Mesothelial cell of epicardium (in vitro differentiated cells): ENCODE data around the gene GPR18. TPM values are rescaled to one million over a fixed set of nuclear protein-coding genes. Genes with fewer than 3 reads are reported as not detected.
"Not testable (repeated sequence)": the region's sequence is repeated elsewhere in the genome, so short reads cannot be mapped to it uniquely, and the experiment has no call there.

ENCODE experiments used
- DNase-seq, 2 experiments: peaks; one replicate each; pipeline ENCODE4 v3.0.0; 2021; ENCODE audit warnings: low spot score in 2 of 2; ENCODE audit not compliant: unreplicated experiment in 2 of 2
- H3K27ac Mint-ChIP-seq: 2 replicates; pipeline ENCODE4 v1.8.0; 2021; ENCODE audit warnings: mixed read lengths
- H3K27me3 Mint-ChIP-seq: 2 replicates; pipeline ENCODE4 v1.8.0; 2021; ENCODE audit warnings: low read depth, mixed read lengths
- H3K36me3 Mint-ChIP-seq: 2 replicates; pipeline ENCODE4 v1.8.0; 2021; ENCODE audit warnings: mixed read lengths
- H3K4me1 Mint-ChIP-seq: 2 replicates; pipeline ENCODE4 v1.8.0; 2021; ENCODE audit warnings: mixed read lengths
- H3K4me3 Mint-ChIP-seq: 2 replicates; pipeline ENCODE4 v1.8.0; 2021; ENCODE audit warnings: mild to moderate bottlenecking, moderate library complexity, mixed read lengths
- H3K9me3 Mint-ChIP-seq: 2 replicates; pipeline ENCODE4 v1.8.0; 2021; ENCODE audit warnings: mixed read lengths
- total RNA-seq: library from RNA; stranded (reverse); gene quantifications from 3 replicates; pipeline ENCODE4 v1.2.1, GENCODE V29; 2021
- TF ChIP-seq, protein P1 (sequence below): fragments of 200-600 bp; sonication (generic); IDR thresholded peaks from one replicate; pipeline ENCODE4 v1.5.0; 2021; ENCODE audit warnings: antibody characterized with exemption; ENCODE audit not compliant: unreplicated experiment

The GPR18 gene
- total RNA-seq, 1 donor from 2014 or later = not detected

DNA sequence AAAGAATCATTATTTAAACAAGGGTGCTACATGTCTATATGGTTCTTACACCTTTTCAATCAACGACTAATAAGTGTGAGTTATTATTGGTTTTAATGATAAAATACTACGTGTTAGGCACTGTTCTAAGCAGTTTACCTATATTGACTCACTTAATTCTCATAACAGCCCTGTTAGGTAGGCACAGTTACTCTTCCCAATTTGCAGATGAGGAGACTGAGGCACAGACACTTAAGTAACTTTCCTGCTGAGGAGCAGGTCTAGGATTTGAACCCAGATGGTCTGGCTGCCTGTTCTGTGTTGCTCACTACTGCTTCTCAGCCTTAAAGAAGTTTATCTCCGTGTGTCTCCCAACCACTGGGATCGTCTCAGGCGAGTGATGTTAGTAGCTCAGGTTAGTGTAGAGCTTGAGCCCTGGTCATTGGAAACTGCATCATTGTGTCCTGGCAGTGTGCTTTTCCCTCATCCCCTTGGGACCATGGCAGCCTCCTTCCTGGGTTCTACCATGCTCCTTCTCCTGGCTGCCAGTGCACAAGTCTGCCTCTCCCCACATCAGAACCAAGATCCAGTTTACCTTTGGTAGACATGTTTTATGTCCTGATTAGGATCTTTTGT is 46.7 kb downstream of the GPR18 start:
- TF ChIP-seq, protein P1, sequence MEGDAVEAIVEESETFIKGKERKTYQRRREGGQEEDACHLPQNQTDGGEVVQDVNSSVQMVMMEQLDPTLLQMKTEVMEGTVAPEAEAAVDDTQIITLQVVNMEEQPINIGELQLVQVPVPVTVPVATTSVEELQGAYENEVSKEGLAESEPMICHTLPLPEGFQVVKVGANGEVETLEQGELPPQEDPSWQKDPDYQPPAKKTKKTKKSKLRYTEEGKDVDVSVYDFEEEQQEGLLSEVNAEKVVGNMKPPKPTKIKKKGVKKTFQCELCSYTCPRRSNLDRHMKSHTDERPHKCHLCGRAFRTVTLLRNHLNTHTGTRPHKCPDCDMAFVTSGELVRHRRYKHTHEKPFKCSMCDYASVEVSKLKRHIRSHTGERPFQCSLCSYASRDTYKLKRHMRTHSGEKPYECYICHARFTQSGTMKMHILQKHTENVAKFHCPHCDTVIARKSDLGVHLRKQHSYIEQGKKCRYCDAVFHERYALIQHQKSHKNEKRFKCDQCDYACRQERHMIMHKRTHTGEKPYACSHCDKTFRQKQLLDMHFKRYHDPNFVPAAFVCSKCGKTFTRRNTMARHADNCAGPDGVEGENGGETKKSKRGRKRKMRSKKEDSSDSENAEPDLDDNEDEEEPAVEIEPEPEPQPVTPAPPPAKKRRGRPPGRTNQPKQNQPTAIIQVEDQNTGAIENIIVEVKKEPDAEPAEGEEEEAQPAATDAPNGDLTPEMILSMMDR = no peak
- Mint-ChIP-seq H3K4me3 (no peak overlapping the region), H3K27ac (no peak overlapping the region), H3K36me3 (peaks cover 12% of the 10 kb centered on the region), H3K9me3 (no peaks in the 10 kb centered on the region), H3K27me3 (no peaks in the 10 kb centered on the region), H3K4me1 (peaks cover 2% of the 10 kb centered on the region)
- DNase-seq = no peak

DNA sequence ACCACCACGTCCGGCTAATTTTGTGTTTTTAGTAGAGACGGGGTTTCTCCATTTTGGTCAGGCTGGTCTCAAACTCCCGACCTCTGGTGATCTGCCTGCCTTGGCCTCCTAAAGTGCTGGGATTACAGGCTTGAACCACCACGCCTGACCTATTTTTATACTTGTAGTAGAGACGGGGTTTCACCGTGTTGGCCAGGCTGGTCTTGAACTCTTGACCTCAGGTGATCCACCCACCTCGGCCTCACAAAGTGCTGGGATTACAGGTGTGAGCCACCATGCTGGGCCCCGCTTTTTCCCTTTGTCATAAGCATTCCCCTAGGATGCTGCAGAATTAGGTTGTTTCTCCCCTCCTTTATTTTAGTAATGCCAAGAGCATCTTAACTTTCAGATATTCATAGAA is 47.6 kb downstream of the GPR18 start:
- H3K27me3 Mint-ChIP-seq, H3K9me3 Mint-ChIP-seq, H3K27ac Mint-ChIP-seq, H3K4me3 Mint-ChIP-seq, DNase-seq, H3K4me1 Mint-ChIP-seq: not testable (repeated sequence)
- H3K36me3 Mint-ChIP-seq = peaks cover 17% of the 10 kb centered on the region

DNA sequence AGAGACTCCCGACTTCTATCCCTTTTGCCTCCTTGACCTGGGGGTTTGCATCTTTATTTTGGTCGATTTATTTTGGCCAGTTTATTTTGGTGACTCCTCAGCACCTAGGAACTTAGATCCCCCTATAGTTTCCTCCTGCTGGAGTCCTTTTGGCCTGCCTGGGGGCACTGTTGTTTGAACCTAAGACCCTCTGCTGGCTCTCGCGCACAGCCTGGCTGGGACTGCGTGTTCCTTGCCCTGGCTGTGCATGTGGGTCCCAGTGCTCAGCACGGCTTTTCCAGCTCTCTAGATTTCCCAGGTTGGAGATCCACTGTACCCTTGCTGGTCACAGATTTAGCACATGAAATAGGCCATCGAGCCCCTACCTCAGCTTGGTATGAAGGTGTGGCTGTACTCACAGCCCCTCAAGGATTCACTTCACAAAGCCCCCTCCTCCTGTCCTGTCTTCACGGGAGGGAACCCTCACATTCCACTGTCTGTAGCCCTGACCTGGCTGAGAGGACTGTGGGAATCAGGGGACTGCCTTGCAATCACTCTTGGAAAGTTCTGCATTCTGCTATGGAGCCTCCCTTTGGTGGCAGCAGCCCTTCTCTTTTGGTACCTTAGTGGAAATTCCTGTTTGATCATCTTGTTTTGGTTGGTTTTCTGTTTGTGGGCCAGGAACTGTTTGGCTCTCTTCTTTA is 49.2 kb downstream of the GPR18 start:
- Mint-ChIP-seq H3K27ac (no peak overlapping the region), H3K4me3 (no peak overlapping the region), H3K9me3 (no peaks in the 10 kb centered on the region), H3K4me1 (peaks cover 8% of the 10 kb centered on the region), H3K36me3 (peaks cover 20% of the 10 kb centered on the region), H3K27me3 (no peaks in the 10 kb centered on the region)
- DNase-seq = no peak
- TF ChIP-seq, protein P1 = no peak

DNA sequence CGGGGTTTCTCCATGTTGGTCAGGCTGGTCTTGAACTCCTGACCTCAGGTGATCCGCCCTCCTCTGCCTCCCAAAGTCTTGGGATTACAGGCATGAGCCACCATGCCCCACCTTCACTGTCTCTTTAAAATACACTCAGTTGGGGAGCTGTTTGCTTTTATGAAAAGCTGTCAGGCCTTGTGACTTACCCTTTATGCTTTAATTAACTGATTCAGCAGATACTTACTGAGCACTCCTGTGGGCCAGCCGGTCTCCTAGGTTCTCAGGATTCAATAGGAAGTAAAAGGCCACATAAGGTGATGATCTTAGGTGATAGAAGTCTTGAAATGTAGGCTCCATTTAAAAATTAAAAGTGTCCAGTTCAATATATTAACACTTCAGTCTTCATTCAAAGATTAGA is 50.0 kb downstream of the GPR18 start:
- Mint-ChIP-seq H3K27ac (no peak overlapping the region), H3K4me3 (no peak overlapping the region), H3K36me3 (peaks cover 20% of the 10 kb centered on the region), H3K9me3 (no peaks in the 10 kb centered on the region), H3K4me1 (peaks cover 13% of the 10 kb centered on the region), H3K27me3 (no peaks in the 10 kb centered on the region)
- TF ChIP-seq, protein P1 = no peak
- no peak for DNase-seq

DNA sequence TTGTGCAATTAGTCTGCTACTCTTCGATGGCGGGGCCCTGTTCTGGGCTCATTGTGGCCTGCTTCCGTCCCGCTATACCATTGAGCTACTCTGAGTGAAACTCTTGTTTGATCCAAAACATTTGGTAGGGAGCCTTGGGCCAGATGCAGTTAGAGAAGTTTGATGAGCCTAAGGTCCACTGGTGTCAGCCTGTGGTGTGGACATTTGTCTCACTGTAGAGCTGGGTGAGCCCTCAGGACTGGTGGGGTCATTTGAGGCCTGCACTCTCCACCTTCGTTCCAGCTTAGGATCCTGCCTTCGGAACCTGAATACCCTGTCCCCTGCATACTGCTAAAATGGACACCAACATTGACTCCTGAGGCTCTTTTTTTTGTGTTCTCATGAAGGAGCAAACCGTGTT is 50.7 kb downstream of the GPR18 start:
- Mint-ChIP-seq H3K4me1 (peaks cover 16% of the 10 kb centered on the region), H3K9me3 (no peaks in the 10 kb centered on the region), H3K4me3 (no peak overlapping the region), H3K27ac (no peak overlapping the region), H3K27me3 (no peaks in the 10 kb centered on the region), H3K36me3 (peaks cover 20% of the 10 kb centered on the region)
- TF ChIP-seq, protein P1 = no peak
- no peak for DNase-seq

DNA sequence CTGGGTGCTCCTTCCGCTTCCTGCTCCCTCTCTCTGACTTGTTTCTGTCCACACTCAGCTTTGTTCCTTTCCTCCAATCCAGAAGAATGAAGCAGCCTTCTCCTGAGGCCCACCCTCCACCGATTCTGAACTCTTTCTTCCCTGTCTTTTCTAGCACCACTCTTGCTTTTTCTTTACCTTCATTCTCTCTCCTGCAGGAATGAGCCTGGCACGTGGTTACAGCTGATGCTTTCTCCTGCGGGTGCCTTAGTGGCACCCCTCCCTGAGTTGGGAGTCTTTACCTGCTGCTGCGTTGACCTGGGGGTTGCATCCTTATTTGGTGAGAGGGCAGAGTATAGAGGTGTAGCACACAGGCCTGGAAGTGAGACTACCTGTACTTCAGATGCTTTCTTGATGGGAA is 51.3 kb downstream of the GPR18 start:
- H3K36me3 Mint-ChIP-seq = peaks cover 19% of the 10 kb centered on the region
- H3K4me3 Mint-ChIP-seq = no peak overlapping the region
- peaks cover 23% of the 10 kb centered on the region for H3K4me1 Mint-ChIP-seq
- DNase-seq = no peak
- no peak overlapping the region for H3K27ac Mint-ChIP-seq
- H3K9me3 Mint-ChIP-seq = no peaks in the 10 kb centered on the region
- no peaks in the 10 kb centered on the region for H3K27me3 Mint-ChIP-seq
- TF ChIP-seq, protein P1 = no peak
